ENCODE data around the gene TACR2. TPM values are rescaled to one million over a fixed set of nuclear protein-coding genes. Genes with fewer than 3 reads are reported as not detected.

Gene TACR2
- total RNA-seq, 1 donor from 2014 or later: not detected

DNA sequence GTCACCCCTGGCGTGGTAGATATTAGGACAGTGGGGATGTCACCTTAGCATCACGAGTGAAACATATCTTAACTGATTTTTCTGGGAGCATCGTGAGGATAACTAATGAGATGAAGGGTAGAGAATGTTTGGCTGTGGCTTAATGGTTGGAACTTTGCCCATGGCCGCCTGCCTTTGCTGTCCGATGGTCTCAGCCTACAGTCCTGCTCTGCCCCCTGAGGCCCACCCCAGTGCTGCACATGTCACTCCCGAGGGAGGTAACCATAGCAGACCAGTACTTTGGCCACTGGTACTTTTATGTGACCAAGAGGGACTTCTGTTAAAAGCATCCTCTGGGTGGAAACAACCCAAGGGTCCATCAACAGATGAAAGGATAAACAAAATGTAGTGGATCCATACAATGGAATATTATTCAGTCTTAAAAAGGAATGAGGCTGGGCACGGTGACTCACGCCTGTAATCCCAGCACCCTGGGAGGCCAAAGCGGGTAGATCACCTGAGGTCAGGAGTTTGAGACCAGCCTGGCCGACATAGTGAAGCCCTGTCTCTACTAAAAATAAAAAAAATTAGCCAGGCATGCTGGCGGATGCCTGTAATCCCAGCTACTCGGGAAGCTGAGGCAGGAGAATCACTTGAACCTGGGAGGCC lies 58.4 kb downstream of the TACR2 start:
- Mint-ChIP-seq H3K27me3 (no peaks in the 10 kb centered on the region), H3K4me3 (no peak overlapping the region), H3K4me1 (peaks cover 14% of the 10 kb centered on the region), H3K27ac (no peak overlapping the region), H3K36me3 (ENCODE audit: low read depth) (peaks cover 28% of the 10 kb centered on the region), H3K9me3 (no peaks in the 10 kb centered on the region)
- TF ChIP-seq CTCF (IDR thresholded peaks at IDR 0.05): no peak
- ATAC-seq (ENCODE audit: low read depth): no peak
- intact Hi-C loops (cut with micrococcal nuclease): no loop called here
- CTCF ChIA-PET: no interaction called here
- POLR2A ChIA-PET: no interaction called here
- no peak for DNase-seq

DNA sequence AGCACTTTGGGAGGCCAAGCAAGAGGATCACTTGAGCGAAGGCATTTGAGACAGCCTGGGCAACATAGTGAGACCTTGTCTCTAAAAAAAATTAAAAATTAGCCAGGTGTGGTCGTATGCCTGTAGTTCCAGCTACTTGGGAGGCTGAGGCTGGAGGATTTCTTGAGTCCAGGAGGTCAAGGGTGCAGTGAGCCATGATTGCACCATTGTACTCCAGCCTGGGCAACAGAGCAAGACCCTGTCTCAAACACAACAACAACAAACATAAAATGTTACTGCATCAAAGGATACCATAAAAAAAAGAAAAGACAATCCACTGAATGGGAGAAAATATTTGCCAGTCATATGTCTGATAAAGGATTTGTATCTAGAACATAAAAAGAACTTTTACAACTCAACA lies 60.5 kb downstream of the TACR2 start:
- CTCF ChIA-PET: no interaction called here
- H3K4me1 Mint-ChIP-seq: peaks cover 14% of the 10 kb centered on the region

GRCh38 chr10:69353977-69354635 lies 62.6 kb downstream of the TACR2 start:
- Mint-ChIP-seq H3K27me3 (no peaks in the 10 kb centered on the region), H3K36me3 (ENCODE audit: low read depth) (peaks cover 5% of the 10 kb centered on the region), H3K27ac (no peak overlapping the region), H3K4me1 (peaks cover 16% of the 10 kb centered on the region), H3K4me3 (no peak overlapping the region), H3K9me3 (no peaks in the 10 kb centered on the region)
- no peak for ATAC-seq (ENCODE audit: low read depth)
- ChIA-PET CTCF (no interaction called here), POLR2A (interaction anchor here (0.6 to 1.1 kb wide), 2 partner anchors 33 to 36 kb away, joined by 3 read pairs; no protein-coding TSS in a partner anchor)
- no peak for TF ChIP-seq CTCF (IDR thresholded peaks at IDR 0.05)
- no peak for DNase-seq
- intact Hi-C loops (cut with micrococcal nuclease): no loop called here

More for the DNA sequence above, 60.5 kb downstream of the TACR2 start:
- DNase-seq (no peak), ATAC-seq (ENCODE audit: low read depth) (no peak)
- H3K27me3 Mint-ChIP-seq: no peaks in the 10 kb centered on the region
- intact Hi-C loops (cut with micrococcal nuclease): no loop called here
- no peak for TF ChIP-seq CTCF (IDR thresholded peaks at IDR 0.05)
- POLR2A ChIA-PET: no interaction called here
- H3K27ac Mint-ChIP-seq: no peak overlapping the region
- H3K4me3 Mint-ChIP-seq: no peak overlapping the region
- H3K9me3 Mint-ChIP-seq: no peaks in the 10 kb centered on the region
- H3K36me3 Mint-ChIP-seq (ENCODE audit: low read depth): peaks cover 16% of the 10 kb centered on the region

Other genes with a start within 250 kb of the TACR2 start
- 38.7 and 49.1 TPM in 2 replicates for gene SUPV3L1, start 236.7 kb downstream of the TACR2 start, total RNA-seq
- gene HKDC1, start 196.6 kb downstream of the TACR2 start, total RNA-seq: not detected in 2 replicates
- 47.2 and 52.1 TPM in 2 replicates for gene HK1, start 138.4 kb downstream of the TACR2 start, total RNA-seq
- gene TSPAN15, start 34.5 kb upstream of the TACR2 start, total RNA-seq: 0.35 TPM in 1 of 2 replicates, not detected in the other
- gene NEUROG3, start 156.5 kb upstream of the TACR2 start, total RNA-seq: 0.38 and 0.66 TPM in 2 replicates
- 1.00 and 1.8 TPM in 2 replicates for gene FAM241B, start 213.3 kb upstream of the TACR2 start, total RNA-seq